ENCODE measurements around the gene ZCCHC7.
"Not testable (repeated sequence)": the region's sequence is repeated elsewhere in the genome, so short reads cannot be mapped to it uniquely, and the experiment has no call there.

ZCCHC7 gene

DNA sequence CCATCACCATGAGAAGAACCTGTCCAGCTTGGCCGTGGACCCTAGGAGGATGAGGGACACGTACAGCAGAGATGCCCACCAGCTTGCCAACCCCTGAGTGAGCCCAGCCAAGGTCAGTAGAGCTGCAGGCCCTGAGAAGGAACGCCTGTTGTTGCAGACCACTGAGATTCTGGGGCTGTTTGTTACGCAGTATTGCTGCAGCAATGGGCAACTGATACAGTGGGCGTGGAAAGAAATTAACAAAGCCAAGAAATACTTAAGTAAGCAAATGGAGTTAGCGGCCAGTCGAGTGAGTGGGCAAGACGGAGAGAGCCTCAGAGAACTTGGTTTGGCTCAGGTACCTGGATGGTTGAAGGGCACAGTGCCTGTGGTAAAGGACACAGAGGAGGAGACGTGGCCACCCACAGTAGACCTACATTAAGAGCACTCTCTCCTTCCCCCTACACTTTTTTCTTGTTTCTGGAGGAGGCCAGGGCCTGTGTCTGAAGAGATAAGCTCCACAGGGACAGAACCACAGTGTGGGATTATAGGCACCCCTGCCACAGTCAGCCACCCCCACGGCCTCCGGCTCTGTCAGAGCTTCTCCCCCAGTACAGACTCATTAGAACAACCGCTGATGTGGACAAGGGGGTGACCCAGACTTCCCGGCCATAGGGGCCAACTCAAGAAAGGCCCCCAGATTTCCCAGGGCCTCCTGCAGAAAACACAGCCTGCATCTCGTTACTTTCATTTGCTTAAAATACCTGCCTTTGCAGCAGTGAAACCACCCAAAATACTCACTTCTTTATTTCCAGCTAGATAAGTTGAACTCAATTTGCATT lies 262.0 kb downstream of the ZCCHC7 start:
- DNase-seq: no peak

DNA sequence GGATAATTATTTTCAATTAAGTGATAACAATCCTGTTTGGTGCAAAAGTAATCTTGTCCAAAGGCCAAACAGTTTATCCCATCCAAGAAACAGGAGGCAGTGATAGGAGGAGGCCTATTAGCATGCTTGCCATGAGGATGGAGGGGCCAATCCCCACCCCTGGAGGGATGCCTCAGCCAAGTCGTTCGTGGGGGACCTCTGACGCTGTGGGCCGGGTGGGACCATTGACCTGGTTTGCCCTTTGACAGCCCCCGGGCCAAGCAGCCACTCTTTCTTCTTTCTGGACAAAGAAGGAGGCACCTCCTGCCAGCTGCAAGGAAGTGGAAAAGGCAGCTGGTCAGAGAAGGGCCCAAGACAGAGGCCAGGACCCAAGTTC lies 262.6 kb downstream of the ZCCHC7 start:
- DNase-seq: no peak

DNA sequence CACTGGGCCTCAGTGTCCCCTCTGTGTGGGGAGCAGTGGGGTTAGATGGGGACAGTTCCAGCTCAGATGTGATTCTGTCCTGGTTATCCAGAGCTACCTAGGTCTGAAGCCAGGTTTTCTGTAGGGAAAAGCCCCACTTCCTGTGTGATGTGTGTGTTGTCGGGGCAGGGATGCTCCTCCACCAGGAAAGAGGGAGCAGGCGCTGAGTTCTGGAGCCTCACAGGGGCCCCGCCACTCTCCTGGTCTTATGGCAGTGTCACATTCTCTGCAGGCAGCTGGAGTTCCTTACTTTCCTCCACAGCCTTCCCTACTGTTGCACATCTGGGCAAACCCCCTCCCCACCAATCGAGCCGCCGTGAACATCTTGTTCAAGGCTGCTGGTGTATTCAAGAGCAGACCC lies 263.0 kb downstream of the ZCCHC7 start:
- DNase-seq: no peak

DNA sequence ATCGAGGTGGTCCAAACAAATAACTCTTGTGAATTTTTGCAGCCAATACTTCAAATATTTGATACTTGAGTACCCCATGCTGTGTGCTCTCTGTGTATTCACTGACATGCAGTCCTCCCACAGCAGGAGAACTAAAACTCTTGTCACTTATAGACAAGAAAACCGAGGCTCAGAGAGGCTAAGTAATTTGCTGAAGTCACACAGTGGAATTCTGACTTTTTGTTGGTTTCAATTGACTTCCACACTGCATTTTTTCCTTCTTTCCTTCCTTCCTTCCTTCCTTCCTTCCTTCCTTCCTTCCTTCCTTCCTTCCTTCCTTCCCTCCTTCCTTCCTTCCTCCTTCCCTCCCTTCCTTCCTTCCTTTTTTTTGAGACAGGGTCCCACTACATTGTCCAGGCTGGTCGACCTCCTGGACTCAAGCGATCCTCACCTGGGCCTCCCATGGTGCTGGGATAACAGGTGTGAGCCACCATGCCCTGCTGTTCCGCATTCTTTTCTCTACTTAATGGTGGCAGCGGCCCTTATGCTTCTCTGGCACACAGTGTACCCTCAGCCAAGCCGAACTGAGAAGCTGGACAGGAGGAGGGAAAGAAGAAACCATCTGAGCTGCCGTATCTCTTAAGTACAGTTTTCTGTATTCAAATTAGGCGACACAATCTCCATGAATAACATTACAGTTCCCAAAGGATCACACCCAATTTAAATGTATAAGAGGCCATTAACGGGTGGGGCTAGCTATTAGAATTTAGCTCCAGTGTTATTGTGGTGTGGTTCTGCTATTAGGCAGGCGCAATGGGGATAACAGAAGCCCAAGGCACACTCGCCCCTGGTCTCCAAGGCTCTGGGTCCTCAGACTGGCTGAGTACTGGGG lies 263.7 kb downstream of the ZCCHC7 start:
- DNase-seq: no peak

DNA sequence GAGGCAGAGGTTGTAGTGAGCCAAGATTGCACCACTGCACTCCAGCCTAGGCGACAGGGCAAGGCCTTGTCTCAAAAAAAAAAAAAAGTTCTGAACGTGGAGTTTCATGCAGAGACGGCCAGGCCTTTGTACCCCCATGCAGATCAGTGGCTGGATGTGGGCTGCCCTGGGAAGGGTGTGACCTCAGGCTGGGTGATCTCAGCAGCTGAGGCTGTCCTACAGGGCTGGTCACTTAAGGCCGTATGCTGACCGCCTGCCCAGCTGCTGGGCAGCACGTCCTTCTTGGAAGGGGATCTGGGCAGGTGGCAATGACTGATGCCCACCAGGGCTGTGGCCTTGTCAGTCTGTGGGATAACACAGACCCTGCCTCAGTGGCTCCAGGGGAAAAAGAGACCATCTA lies 264.9 kb downstream of the ZCCHC7 start:
- no peak for DNase-seq

DNA sequence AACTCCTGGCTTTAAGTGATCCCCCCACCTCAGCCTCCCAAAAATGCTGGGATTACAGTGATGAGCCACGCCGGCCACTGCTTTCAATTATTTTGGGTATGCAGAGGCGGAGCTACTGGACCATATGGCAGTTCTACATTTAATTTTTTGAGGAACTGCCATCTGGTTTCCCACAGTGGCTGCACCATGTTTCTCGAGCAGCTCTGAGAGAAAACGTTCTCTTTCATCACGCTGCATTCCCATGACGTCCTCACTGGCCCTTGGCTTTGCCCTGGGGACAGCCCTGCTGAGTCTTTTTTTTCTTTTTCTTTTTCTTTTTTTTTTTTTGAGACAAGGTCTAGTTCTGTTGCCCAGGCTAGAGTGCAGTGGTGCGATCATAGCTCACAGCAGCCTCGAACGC lies 266.6 kb downstream of the ZCCHC7 start:
- DNase-seq: no peak

DNA sequence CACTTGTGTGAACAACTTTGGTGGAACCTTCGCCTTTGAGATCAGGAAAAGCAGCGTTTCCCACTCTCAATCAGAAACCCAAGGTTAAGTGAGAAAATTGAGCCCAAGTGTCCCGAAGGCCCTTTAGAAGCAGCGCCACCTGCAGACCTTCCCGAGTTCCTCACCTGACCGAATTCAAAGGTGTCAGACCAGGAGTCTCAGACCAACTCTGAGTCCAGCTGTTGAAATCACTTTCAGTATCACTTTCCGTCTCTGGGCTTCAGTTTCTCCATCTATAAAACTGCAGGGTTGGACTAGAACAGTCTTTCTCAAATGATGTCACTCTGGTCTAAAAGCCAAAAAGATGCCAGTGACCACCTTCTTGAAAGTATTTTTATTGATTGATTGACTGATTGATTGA lies 270.4 kb downstream of the ZCCHC7 start:
- no peak for DNase-seq

DNA sequence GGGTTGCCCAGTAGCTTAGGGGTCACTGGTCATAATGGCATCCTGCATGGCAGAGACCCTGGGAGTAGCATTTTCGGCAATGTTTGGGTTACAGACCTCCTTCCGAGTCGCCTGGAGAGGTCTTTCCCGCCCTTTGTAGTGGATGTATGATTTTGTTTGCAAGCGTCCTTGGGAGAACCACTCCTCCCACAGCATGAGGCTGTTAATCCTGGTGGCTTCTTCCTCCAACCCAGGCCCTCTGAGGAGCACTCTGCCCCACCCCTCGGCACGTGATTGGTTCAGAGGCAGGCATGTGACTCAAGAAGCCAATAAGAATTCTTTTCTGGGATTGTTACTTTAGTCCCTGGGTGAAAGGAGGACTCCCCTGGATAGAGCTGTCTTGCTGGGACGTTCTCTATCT lies 271.9 kb downstream of the ZCCHC7 start:
- no peak for DNase-seq

DNA sequence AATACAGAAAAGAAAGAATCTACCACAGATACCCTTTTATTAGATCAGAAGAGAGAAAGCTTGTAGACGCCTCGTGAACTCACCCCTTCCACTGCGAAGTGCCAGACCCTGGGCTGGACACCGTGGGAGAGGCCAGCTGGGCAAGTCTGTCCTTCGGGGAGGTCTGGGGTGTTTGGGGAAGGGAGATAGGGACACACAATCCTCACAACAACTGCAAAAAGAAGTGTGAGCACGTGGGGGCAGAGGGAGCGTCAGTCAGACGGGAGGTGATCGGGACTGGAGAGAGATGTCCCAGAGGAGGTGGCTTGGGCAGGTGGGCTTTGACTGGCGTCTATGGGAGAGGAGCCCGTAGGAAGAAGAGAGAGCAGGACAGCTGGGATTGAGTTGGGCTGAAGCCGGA lies 274.9 kb downstream of the ZCCHC7 start:
- no peak for DNase-seq

DNA sequence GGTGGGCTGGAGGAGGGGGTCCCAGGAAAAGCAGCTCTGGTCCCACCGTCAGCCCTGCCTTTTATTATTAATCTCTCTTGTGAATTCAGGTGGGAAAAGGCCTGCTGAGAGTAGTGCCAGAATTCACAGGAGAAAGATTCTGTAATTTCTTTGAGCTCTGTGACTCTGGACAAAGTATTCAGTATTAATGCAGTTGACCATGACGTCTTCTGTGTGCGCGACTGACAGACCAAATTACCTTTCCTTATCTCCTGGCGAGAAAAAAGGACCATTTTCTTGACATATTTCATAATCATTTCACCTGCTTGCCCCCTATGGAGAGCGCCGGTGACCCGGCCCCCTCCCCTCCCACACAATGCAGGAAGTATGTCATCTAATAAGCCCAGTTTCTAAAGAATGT lies 275.3 kb downstream of the ZCCHC7 start:
- no peak for DNase-seq

DNA sequence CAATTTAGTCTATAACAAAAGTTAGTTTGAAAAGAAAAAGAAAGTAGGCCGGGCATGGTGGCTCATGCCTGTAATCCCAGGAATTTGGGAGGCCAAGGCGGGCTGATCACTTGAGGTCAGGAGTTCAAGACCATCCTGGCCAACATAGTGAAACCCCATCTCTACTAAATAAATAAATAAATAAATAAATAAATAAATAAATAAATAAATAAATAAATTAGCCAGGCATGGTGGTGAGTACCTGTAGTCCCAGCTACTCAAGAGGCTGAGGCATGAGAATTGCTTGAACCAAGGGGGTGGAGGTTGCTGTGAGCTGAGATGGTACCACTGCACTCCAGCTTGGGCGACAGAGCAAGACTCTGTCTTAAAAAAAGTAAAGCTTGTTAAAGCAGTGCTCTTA lies 277.6 kb downstream of the ZCCHC7 start:
- not testable (repeated sequence) for DNase-seq

DNA sequence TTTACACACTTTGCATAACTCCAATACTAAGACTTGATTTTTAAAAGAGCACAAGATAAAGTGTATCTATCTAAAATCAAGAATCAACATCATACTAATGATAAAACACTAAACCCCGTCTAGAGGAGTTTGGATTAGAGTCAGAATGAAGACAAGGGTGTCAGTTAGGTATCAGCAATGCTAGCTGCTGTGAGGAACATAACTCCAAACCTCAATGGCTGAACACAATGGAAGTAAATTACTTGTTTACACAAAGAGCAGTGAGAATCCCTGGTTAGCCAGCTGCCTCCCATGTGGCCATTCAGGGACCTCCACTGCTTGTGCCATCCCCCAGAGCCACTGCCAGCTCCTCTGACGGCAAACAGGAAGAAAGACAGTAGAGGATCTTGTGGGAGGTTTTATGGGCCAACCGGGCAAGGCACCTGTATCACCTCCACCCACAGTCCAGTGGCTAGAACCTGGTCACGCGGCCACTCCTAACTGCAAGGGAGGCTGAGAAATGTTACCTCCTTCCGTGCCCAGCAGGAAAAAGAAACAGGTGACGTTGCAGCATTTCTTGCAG lies 278.2 kb downstream of the ZCCHC7 start:
- no peak for DNase-seq

DNA sequence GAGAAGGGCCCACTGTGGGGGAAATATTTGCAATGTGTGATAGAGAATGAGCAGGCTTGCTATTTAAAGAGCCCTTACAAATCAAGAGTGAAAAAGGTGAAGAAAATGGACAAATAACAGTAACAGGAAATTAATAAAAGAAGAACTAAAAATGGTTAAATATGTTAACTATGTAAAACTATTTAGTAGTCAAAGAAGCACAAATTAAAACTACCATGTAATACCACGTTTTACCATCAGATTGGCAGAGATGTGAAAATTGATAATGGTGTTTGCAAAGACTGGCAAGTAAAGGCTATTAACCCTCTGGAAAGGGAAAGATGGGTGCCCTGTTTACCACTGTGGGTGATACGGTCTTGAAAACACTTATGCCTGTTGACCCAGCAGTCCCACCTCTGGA lies 279.0 kb downstream of the ZCCHC7 start:
- no peak for DNase-seq

DNA sequence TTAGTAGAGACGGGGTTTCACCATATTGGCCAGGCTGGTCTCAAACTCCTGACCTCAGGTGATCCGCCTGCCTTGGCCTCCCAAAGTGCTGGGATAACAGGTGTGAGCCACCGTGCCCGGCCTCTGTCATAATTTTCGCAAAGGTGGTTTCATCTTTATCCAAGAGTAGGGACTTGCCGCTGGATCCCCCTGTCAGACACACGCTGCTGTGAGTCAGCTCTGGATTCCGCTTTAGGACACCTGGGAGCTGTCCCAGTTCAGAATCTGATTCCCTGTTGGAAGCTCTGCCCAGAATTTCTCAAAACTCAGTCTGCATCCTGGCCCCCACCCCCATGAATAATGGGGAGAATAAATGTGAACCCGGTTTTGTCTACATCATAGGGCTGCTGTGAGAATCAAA lies 284.2 kb downstream of the ZCCHC7 start:
- DNase-seq: no peak

DNA sequence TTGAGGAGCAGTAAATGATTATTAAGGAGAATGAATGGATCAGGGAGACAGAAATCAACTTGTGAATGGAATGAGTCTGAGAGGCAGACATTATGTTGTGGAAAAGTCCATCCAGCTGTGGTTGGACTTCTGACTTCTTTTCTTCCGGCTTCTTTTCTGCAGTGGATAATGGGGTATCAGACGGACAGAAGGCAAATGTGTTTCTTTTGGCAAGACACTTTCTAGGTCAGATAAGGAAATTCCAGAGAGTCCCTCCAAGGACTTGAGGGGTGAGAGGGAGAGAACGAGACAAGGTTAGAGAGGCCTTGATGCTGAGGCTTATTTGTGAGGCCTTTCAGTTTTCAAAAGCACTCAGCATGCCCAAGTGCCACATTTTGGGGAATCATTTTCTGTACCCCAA lies 285.0 kb downstream of the ZCCHC7 start:
- DNase-seq: no peak

DNA sequence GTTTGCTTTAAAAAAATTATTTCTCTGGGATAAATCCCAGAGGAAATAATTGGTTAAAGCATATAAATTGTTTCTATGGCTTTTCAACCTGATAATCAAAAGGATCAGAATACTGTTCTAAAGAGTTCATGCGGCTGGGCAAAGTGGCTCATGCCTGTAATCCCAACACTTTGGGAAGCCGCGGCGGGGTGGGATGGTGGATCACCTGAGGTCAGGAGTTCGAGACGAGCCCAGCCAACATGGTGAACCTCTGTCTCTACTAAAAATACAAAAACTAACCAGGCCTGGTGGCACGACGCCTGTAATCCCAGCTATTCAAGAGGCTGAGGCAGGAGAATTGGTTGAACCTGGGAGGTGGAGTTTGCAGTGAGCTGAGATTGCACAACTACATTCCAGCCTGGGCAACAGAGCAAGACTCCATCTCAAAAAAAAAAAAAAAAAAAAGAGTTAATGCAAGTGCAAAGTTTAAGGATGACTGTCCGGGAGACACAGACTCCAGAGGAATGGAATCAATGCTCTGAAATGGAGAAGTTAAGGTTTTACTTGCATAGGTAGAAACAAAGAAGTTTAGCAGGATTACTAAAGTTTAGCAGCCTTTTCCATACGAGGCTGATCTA lies 285.5 kb downstream of the ZCCHC7 start:
- no peak for DNase-seq

DNA sequence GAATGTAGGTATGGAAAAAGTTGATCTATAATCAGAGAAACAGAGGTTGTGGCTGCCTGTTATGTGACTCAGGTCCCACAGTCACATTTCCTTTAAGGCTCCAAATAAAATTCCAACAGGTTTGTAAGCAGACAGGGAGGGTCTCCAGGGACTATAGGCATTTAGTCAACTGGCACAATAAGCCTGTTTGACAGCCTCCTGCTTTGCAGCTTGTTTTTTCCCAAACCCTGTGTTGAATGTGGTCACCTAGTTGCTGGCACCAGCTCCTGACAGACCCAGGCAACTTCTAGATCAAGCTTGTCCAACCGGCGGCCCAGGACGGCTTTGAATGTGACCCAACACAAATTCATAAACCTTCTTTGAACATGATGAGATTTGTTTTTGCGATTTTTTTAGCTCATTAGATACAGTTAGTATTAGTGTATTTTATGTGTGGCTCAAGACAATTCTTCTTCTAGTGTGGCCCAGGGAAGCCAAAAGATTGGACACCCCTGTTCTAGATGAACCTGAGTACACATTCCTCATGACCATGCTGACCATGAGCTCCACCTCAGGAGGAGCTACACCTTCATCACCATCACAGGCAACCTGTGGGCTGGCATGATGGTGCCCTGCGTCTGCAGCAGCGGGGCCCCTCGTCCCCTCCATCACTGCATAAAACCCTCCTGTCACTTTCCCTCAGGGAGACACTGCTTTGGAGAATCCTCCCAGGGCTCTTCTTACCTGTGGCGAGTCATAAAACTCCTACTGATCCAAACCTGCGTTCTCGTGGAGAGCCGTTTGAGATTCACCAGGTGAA lies 286.4 kb downstream of the ZCCHC7 start:
- DNase-seq: no peak

DNA sequence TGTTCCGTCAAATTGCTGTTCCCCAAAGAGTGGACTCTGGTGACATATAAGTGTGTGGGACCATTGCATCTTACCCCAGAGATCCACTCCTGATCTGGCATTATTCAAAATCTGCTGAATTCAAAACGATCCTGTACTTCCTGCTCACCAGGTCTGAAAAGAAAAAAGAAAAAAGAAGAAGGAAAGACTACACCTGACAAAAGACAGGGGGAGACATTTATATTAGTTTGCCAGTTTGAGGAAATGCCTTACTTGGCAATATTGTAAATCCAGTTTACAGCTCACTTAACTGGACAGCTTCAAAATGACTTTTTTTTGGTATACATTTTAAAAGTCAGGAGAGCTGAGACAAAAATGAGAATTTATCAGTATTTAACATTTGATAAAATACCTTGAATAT lies 287.1 kb downstream of the ZCCHC7 start:
- DNase-seq: no peak

All from DMS79 (cell line).